ENCODE results near the gene RPL39.
A peak's percentile ranks its signal among the peaks of the same experiment; 100 is the strongest.
"Not testable (repeated sequence)": the region's sequence is repeated elsewhere in the genome, so short reads cannot be mapped to it uniquely, and the experiment has no call there.

The RPL39 gene

DNA sequence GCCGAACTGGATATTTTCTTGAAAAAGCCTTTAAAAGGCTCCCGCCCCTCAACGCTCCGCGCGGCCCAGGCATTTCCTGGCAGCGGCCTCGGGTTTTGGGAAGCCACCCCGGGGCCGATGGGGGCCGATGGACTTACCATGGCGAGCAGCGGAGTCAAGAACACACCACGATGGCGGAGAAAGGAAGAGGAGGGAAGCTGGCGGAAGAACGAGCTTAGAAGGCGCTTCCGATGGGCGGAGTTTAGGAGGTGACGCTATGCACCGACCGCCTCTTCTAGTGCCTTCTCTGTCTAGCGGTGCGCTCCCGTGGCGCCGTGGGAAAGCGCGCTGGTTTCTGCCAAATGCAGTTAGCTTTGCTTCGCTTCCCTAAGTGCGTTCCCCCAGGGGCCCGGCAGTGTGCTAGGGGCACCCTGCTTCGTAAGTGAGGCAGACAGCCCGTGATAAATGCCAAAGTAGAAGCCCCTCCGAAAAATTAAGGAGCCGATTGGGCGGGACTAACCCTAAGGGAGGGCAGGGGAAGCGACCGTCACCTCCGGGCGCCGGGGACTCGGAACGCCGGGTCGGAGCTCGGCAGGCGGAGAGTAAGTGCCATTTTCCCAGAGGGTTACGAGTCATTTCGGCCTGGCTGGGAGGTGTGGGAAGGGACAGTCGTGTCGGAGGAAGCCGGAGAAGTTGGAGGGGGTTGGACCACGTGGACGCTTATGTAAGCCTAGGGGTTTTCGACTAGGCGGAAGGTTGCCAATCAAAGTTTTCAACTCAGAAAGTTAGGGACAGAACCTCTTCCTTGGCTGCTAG, at the start of gene RPL39:
Gene RPL39 (minus strand): TSS at position 194 of the 795 bp plus-strand sequence. CDS start 54 bp downstream, at position 140.
- Histone ChIP-seq H2AFZ (ENCODE audit: low read depth, low read length) (peak within 1 kb of the TSS; percentile 79), H3K4me2 (ENCODE audit: low read length) (peak within 1 kb of the TSS; percentile 89), H3K4me1 (ENCODE audit: low read length) (peaks cover 30% of the 10 kb centered on the region), H3K9ac (ENCODE audit: low read length) (peak within 1 kb of the TSS; percentile 95), H3K9me3 (ENCODE audit: insufficient read depth, low read length) (no peaks in the 10 kb centered on the region), H3K4me3 (ENCODE audit: low read length) (peak within 1 kb of the TSS; percentile 97), H4K20me1 (ENCODE audit: insufficient read depth, low read length) (peaks cover 43% of the 10 kb centered on the region), H3K36me3 (replicated peaks; ENCODE audit: low read depth, low read length) (peaks cover 37% of the 10 kb centered on the region), H3K27ac (ENCODE audit: low read length) (peak within 1 kb of the TSS; percentile 92), H3K27me3 (ENCODE audit: low read depth, low read length) (no peaks in the 10 kb centered on the region), H3K79me2 (ENCODE audit: low read length) (peaks cover 59% of the 10 kb centered on the region)
- TF ChIP-seq, protein P1, sequence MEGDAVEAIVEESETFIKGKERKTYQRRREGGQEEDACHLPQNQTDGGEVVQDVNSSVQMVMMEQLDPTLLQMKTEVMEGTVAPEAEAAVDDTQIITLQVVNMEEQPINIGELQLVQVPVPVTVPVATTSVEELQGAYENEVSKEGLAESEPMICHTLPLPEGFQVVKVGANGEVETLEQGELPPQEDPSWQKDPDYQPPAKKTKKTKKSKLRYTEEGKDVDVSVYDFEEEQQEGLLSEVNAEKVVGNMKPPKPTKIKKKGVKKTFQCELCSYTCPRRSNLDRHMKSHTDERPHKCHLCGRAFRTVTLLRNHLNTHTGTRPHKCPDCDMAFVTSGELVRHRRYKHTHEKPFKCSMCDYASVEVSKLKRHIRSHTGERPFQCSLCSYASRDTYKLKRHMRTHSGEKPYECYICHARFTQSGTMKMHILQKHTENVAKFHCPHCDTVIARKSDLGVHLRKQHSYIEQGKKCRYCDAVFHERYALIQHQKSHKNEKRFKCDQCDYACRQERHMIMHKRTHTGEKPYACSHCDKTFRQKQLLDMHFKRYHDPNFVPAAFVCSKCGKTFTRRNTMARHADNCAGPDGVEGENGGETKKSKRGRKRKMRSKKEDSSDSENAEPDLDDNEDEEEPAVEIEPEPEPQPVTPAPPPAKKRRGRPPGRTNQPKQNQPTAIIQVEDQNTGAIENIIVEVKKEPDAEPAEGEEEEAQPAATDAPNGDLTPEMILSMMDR (IDR thresholded peaks at IDR 0.05; ENCODE audit: low read depth, low read length): no peak
- TF ChIP-seq EZH2phosphoT487 (IDR thresholded peaks at IDR 0.05; ENCODE audit: low read depth): no peak

DNA sequence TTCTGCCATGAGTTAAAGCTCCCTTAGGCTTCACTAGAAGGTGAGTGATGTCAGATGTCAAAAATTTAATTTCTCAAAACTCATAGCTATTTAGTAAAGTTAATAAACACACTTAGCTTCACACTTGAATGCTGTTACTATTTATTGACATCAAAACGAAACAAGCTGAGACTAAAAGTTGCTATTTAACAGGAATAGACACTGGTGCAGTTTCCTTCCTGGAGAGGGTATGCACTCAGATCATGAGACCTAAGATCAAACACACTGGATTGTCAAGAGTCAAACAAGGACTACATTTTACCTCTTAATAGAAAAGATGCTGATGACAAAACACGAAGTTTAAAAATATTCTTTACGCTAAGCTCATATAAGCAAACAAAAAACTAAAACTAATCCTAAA, 42.5 kb upstream of the RPL39 start:
- Histone ChIP-seq H3K27me3 (ENCODE audit: low read depth, low read length) (no peaks in the 10 kb centered on the region), H3K9ac (ENCODE audit: low read length) (no peak overlapping the region), H3K4me1 (ENCODE audit: low read length) (no peaks in the 10 kb centered on the region), H3K79me2 (ENCODE audit: low read length) (no peaks in the 10 kb centered on the region), H3K9me3 (ENCODE audit: insufficient read depth, low read length) (no peaks in the 10 kb centered on the region), H3K27ac (ENCODE audit: low read length) (no peak overlapping the region), H4K20me1 (ENCODE audit: insufficient read depth, low read length) (no peaks in the 10 kb centered on the region), H3K4me2 (ENCODE audit: low read length) (no peak overlapping the region), H3K36me3 (replicated peaks; ENCODE audit: low read depth, low read length) (peaks cover 16% of the 10 kb centered on the region), H3K4me3 (ENCODE audit: low read length) (no peak overlapping the region), H2AFZ (ENCODE audit: low read depth, low read length) (no peak overlapping the region)
- TF ChIP-seq EZH2phosphoT487 (IDR thresholded peaks at IDR 0.05; ENCODE audit: low read depth): no peak
- TF ChIP-seq, protein P1 (IDR thresholded peaks at IDR 0.05; ENCODE audit: low read depth, low read length): no peak

DNA sequence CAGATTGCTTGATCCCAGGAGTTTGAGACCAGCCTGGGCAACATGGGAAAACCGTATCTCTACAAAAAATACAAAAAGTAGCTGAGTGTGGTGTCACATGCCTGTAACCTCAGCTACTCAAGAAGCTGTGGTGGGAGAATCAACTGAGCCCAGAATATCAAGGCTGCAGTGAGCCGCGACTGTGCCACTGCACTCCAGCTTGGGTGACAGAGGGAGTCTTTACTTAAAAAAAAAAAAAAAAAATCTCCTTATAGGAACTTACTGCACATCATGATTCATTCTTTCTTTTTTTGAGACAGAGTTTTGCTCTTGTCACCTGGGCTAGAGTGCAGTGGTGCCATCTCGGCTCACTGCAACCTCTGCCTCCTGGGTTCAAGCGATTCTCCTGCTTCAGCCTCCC, 37.0 kb upstream of the RPL39 start:
- no peaks in the 10 kb centered on the region for H4K20me1 ChIP-seq (ENCODE audit: insufficient read depth, low read length)
- no peak for TF ChIP-seq EZH2phosphoT487 (IDR thresholded peaks at IDR 0.05; ENCODE audit: low read depth)
- TF ChIP-seq, protein P1 (IDR thresholded peaks at IDR 0.05; ENCODE audit: low read depth, low read length): no peak
- H3K4me2 ChIP-seq (ENCODE audit: low read length): no peak overlapping the region
- no peak overlapping the region for H3K27ac ChIP-seq (ENCODE audit: low read length)
- H3K9ac ChIP-seq (ENCODE audit: low read length): no peak overlapping the region
- no peaks in the 10 kb centered on the region for H3K79me2 ChIP-seq (ENCODE audit: low read length)
- peaks cover 4% of the 10 kb centered on the region for H3K36me3 ChIP-seq (replicated peaks; ENCODE audit: low read depth, low read length)
- H3K27me3 ChIP-seq (ENCODE audit: low read depth, low read length): no peaks in the 10 kb centered on the region
- no peaks in the 10 kb centered on the region for H3K9me3 ChIP-seq (ENCODE audit: insufficient read depth, low read length)
- H3K4me1 ChIP-seq (ENCODE audit: low read length): peaks cover 10% of the 10 kb centered on the region
- no peak overlapping the region for H3K4me3 ChIP-seq (ENCODE audit: low read length)
- H2AFZ ChIP-seq (ENCODE audit: low read depth, low read length): no peak overlapping the region

DNA sequence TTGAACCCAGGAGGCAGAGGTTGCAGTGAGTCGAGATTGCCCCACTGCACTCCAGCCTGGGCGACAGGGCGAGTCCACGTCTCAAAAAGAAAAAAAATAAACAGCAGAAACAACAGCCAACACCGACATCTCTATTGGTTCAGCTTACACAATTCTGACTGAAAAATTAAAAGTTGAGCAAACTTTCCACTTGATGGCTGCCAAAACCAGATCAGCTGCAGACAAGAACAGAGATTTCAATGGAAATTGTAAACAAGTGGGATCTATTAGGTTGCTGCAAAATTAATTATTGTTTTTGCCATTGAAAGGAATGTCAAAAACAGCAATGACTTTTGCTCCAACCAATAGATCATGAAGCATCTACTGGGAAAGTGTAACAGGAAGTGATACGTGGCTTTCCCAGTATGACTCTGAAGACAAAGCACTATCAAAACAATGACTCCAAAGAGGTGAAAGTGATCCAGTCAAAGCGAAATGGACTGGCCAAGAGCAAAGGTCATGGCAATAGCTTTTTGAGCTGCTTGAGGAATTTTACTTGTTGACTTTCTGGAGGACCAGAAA, 35.0 kb upstream of the RPL39 start:
- Histone ChIP-seq H3K27ac (ENCODE audit: low read length) (no peak overlapping the region), H3K4me2 (ENCODE audit: low read length) (no peak overlapping the region), H3K79me2 (ENCODE audit: low read length) (no peaks in the 10 kb centered on the region), H2AFZ (ENCODE audit: low read depth, low read length) (no peak overlapping the region), H3K4me1 (ENCODE audit: low read length) (peaks cover 10% of the 10 kb centered on the region), H3K36me3 (replicated peaks; ENCODE audit: low read depth, low read length) (no peaks in the 10 kb centered on the region), H3K9me3 (ENCODE audit: insufficient read depth, low read length) (no peaks in the 10 kb centered on the region), H4K20me1 (ENCODE audit: insufficient read depth, low read length) (no peaks in the 10 kb centered on the region), H3K27me3 (ENCODE audit: low read depth, low read length) (no peaks in the 10 kb centered on the region), H3K9ac (ENCODE audit: low read length) (no peak overlapping the region), H3K4me3 (ENCODE audit: low read length) (no peak overlapping the region)
- no peak for TF ChIP-seq EZH2phosphoT487 (IDR thresholded peaks at IDR 0.05; ENCODE audit: low read depth)
- TF ChIP-seq, protein P1 (IDR thresholded peaks at IDR 0.05; ENCODE audit: low read depth, low read length): no peak

DNA sequence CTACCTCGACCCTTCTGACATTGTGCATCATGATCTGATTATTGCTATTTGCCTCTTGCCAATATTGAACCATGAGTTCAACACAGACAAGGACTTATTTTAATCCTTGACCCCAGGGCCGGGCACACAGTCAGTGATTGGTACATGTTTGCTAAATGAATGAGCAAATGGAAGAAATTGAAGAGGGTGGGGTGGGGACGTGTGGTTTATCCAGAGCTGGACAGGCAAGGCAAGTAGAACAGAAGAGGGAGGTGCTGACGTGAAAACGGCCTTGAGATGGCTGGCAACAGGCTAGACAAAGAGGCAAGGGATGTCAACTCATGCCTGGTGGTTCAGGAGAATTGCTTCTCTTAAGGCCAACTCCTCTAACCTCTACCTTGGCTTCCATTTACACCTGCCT, 32.8 kb upstream of the RPL39 start:
- not testable (repeated sequence) for H2AFZ ChIP-seq (ENCODE audit: low read depth, low read length); H3K27me3 ChIP-seq (ENCODE audit: low read depth, low read length); H3K4me2 ChIP-seq (ENCODE audit: low read length); H3K9ac ChIP-seq (ENCODE audit: low read length); H3K4me1 ChIP-seq (ENCODE audit: low read length); H3K9me3 ChIP-seq (ENCODE audit: insufficient read depth, low read length); H3K36me3 ChIP-seq (replicated peaks; ENCODE audit: low read depth, low read length); H4K20me1 ChIP-seq (ENCODE audit: insufficient read depth, low read length); H3K4me3 ChIP-seq (ENCODE audit: low read length); H3K27ac ChIP-seq (ENCODE audit: low read length); H3K79me2 ChIP-seq (ENCODE audit: low read length)

DNA sequence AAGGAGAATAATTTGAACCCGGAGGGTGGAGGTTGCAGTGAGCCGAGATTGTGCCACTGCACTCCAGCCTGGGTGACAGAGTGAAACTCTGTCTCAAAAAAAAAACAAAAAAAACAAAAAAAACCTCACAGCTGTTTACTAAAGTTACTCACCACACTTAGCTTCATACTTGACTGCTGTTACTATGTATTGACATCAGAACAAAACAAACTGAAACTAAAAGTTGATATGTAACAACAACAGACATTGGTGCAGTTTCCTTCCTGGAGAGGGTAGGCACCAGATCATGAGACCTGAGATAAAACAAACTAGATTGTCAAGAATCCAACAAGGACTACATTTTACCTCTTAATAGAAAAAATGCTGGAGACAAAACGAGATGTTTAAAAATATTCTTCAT, 30.3 kb upstream of the RPL39 start:
- not testable (repeated sequence) for H3K79me2 ChIP-seq (ENCODE audit: low read length); H3K4me2 ChIP-seq (ENCODE audit: low read length); H3K27me3 ChIP-seq (ENCODE audit: low read depth, low read length); H3K27ac ChIP-seq (ENCODE audit: low read length); H4K20me1 ChIP-seq (ENCODE audit: insufficient read depth, low read length); H3K36me3 ChIP-seq (replicated peaks; ENCODE audit: low read depth, low read length); H2AFZ ChIP-seq (ENCODE audit: low read depth, low read length); H3K4me1 ChIP-seq (ENCODE audit: low read length); H3K9me3 ChIP-seq (ENCODE audit: insufficient read depth, low read length); H3K4me3 ChIP-seq (ENCODE audit: low read length); H3K9ac ChIP-seq (ENCODE audit: low read length)

Measured in OCI-LY3 (cell line).